GM19463 (cell line): ENCODE results near the gene CKAP5.
A peak's percentile ranks its signal among the peaks of the same experiment; 100 is the strongest.

Experiments used
- ATAC-seq: cut with Tn5 transposase; IDR thresholded peaks from one replicate; pipeline ENCODE4 v1.9.1; 2021; ENCODE audit warnings: mild to moderate bottlenecking, moderate library complexity; ENCODE audit not compliant: unreplicated experiment

Gene CKAP5

GRCh38 chr11:46700241-46701077 lies 145.6 kb downstream of the CKAP5 start, which contains the start of the genes ARHGAP1 and ZNF408:
ARHGAP1 (minus strand) TSS chr11:46700619; CDS start chr11:46696107, 4,512 bp downstream.
ZNF408 (plus strand) TSS chr11:46701031; CDS start chr11:46701048, 17 bp downstream.
- ATAC-seq: peak; percentile 97

- ATAC-seq: no peak
Measured at GRCh38 chr11:46698597-46698996, 147.5 kb downstream of the CKAP5 start.

- no peak for ATAC-seq
Measured at GRCh38 chr11:46697723-46698122, 148.4 kb downstream of the CKAP5 start.

DNA sequence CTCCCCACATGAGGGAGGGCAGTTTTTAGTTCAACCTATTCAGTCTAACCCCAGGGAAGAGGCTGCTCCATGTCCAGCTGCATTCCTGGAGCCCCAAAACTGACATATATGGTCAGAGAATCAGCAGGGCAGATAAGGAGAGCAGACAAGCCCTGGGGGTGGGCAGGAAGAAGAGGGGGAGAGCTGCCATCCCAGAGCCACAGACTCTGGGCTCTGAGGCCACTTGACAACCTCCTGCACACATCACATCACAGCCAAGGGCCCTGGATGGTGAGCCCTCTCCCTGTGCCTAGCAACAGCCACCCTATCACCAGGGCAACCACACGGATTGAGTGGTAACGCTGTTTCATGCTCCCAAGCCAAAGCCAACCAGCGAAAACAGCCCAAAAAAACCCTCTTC lies 148.8 kb downstream of the CKAP5 start:
- no peak for ATAC-seq

DNA sequence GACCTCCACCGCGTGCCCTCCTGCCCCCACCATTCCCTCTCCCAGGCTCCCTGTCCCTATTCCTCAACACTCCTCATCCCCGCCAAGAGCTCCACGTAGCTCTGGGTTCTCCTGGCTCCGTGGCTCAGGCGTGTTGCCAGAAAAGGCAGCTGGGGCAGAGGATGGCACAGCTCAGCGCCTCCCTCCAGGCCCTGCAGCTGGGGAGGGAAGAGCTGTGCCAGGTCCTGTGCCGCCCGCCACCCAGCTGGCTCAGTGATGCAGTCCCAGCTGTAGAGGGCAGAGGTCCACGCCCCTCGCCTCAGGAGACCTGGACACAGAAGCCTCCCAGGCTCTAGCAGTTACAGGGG lies 149.9 kb downstream of the CKAP5 start:
- ATAC-seq: no peak

GRCh38 chr11:46695345-46696211 lies 150.5 kb downstream of the CKAP5 start:
- no peak for ATAC-seq

DNA sequence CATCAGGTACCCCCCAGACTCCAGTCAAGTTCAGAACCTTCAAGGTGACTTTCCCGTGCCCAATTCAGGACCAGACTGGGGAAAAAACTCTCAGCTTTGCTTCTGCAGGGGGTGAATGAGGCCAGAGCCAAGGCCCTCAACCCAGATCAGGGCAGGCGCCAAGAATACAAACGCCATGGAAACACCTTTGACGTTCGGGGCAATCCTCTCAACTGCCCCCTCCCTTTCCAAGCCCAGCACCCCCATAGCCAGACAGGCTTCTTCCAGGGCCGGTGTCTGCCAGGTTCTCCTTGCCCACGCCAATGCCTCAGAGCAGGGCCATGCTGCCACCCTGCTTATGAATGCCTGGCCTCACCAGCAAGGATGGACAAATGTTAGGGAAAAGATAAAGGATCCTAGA lies 151.5 kb downstream of the CKAP5 start:
- ATAC-seq: no peak

DNA sequence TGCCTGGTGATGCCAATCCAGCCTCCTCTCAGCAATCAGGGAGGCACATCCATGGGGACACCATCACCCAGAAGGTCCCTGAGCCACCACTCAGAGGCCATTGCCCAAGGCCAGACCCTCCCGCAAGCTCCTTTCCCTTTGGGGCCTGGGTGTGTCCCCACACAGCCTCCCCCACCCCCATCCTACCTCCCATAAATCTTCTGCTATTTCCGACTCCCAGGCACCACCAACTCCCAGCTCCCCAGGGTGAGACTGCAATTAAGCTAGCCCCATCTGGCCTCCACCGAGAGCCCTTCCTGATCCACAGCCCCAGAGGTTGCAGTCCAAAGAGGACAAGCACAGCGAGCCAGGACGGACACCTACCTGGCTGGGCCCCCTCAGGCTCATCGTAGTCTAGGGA lies 152.0 kb downstream of the CKAP5 start:
- no peak for ATAC-seq

- no peak for ATAC-seq
Measured at GRCh38 chr11:46693597-46694012, 152.5 kb downstream of the CKAP5 start.
